Pulmonary artery endothelial cell (primary cell): ENCODE measurements around the gene SPTBN5. TPM values are rescaled to one million over a fixed set of nuclear protein-coding genes. Genes with fewer than 3 reads are reported as not detected.
A peak's percentile ranks its signal among the peaks of the same experiment; 100 is the strongest.
"Not testable (repeated sequence)": the region's sequence is repeated elsewhere in the genome, so short reads cannot be mapped to it uniquely, and the experiment has no call there.

Experiments used
- DNase-seq: peaks from one replicate; pipeline ENCODE4 v3.0.0-alpha.2; 2011; ENCODE audit warnings: low read depth, low spot score
- total RNA-seq: library from RNA; depleted of rRNA; stranded (reverse); fragments of >200 nt; gene quantifications from 2 replicates; pipeline ENCODE4 v1.2.3, GENCODE V29; 2014

Gene SPTBN5
- total RNA-seq, 1 donor from 2014 or later, result 3.6 TPM

- DNase-seq, result no peak
Measured at GRCh38 chr15:41849204-41849603, 44.6 kb downstream of the SPTBN5 start.

GRCh38 chr15:41848631-41849030 lies 45.2 kb downstream of the SPTBN5 start:
- no peak for DNase-seq

GRCh38 chr15:41847981-41848380 lies 45.9 kb downstream of the SPTBN5 start:
- no peak for DNase-seq

GRCh38 chr15:41847206-41847605 lies 46.6 kb downstream of the SPTBN5 start:
- no peak for DNase-seq

GRCh38 chr15:41844814-41845213 lies 49.0 kb downstream of the SPTBN5 start:
- DNase-seq, result no peak

GRCh38 chr15:41843571-41843970 lies 50.3 kb downstream of the SPTBN5 start:
- no peak for DNase-seq

GRCh38 chr15:41842229-41842628 lies 51.6 kb downstream of the SPTBN5 start:
- no peak for DNase-seq

- DNase-seq, result no peak
Measured at GRCh38 chr15:41841131-41841530, 52.7 kb downstream of the SPTBN5 start.

GRCh38 chr15:41840673-41841072 lies 53.2 kb downstream of the SPTBN5 start:
- no peak for DNase-seq

GRCh38 chr15:41839781-41840491 lies 53.9 kb downstream of the SPTBN5 start:
- DNase-seq, result no peak

- no peak for DNase-seq
Measured at GRCh38 chr15:41838400-41838897, 55.4 kb downstream of the SPTBN5 start, which contains the start of gene PLA2G4B. Gene PLA2G4B, plus strand, starts transcription at chr15:41838847. Its CDS starts 67 bp downstream, at chr15:41838914.

- no peak for DNase-seq
Measured at GRCh38 chr15:41836713-41837454, 57.0 kb downstream of the SPTBN5 start.

- DNase-seq, result no peak
Measured at GRCh38 chr15:41836073-41836472, 57.8 kb downstream of the SPTBN5 start.

GRCh38 chr15:41834096-41834495 lies 59.8 kb downstream of the SPTBN5 start:
- no peak for DNase-seq

GRCh38 chr15:41832875-41833274 lies 61.0 kb downstream of the SPTBN5 start:
- DNase-seq, result no peak

- no peak for DNase-seq
Measured at GRCh38 chr15:41832208-41832607, 61.6 kb downstream of the SPTBN5 start.

- DNase-seq, result not testable (repeated sequence)
Measured at GRCh38 chr15:41831291-41831690, 62.6 kb downstream of the SPTBN5 start.

- no peak for DNase-seq
Measured at GRCh38 chr15:41829959-41830646, 63.8 kb downstream of the SPTBN5 start.

GRCh38 chr15:41828807-41829141 lies 65.1 kb downstream of the SPTBN5 start:
- DNase-seq, result no peak

- DNase-seq, result peak; percentile 62
Measured at GRCh38 chr15:41827880-41828806, 65.7 kb downstream of the SPTBN5 start, which contains the start of gene JMJD7. Gene JMJD7, plus strand, starts transcription at chr15:41828092. Its CDS starts 33 bp downstream, at chr15:41828125.
